OCI-LY7 (cell line): ENCODE data around the gene SPHKAP.

ENCODE experiments used
- EZH2phosphoT487 ChIP-seq: fragments of 200-600 bp; sonication (generic); IDR thresholded peaks from 2 replicates; pipeline ENCODE4 v1.6.1; 2018; ENCODE audit warnings: low read depth, borderline replicate concordance, mild to moderate bottlenecking, mixed run types, antibody characterized with exemption, low read length, moderate library complexity, mixed read lengths
- TF ChIP-seq, protein P1 (sequence below): fragments of 200-600 bp; sonication (generic); conservative IDR thresholded peaks from 2 replicates; pipeline ENCODE4 v1.5.1; 2014; ENCODE audit warnings: mild to moderate bottlenecking, antibody characterized with exemption, low read length, moderate library complexity, mixed read lengths

DNA sequence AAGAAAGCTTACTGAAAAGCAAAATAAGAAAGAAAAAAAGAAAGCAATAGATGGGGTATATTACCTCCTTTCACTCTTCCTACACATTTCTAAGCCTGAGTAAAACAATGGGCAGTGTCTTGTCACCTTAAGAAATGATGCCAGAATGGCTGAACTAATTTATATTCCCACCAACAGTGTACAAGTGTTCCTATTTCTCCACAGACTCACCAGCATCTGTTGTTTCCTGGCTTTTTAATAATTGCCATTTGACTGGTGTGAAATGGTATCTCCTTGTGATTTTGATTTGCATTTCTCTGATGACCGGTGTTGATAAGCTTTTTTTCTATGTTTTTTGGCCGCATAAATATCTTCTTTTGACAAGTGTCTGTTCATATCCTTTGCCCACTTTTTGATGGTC, 98.4 kb downstream of the SPHKAP start:
- TF ChIP-seq, protein P1, sequence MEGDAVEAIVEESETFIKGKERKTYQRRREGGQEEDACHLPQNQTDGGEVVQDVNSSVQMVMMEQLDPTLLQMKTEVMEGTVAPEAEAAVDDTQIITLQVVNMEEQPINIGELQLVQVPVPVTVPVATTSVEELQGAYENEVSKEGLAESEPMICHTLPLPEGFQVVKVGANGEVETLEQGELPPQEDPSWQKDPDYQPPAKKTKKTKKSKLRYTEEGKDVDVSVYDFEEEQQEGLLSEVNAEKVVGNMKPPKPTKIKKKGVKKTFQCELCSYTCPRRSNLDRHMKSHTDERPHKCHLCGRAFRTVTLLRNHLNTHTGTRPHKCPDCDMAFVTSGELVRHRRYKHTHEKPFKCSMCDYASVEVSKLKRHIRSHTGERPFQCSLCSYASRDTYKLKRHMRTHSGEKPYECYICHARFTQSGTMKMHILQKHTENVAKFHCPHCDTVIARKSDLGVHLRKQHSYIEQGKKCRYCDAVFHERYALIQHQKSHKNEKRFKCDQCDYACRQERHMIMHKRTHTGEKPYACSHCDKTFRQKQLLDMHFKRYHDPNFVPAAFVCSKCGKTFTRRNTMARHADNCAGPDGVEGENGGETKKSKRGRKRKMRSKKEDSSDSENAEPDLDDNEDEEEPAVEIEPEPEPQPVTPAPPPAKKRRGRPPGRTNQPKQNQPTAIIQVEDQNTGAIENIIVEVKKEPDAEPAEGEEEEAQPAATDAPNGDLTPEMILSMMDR, result no peak
- TF ChIP-seq EZH2phosphoT487, result no peak
